ENCODE data around the gene TCP11L2. TPM values are rescaled to one million over a fixed set of nuclear protein-coding genes. Genes with fewer than 3 reads are reported as not detected.

The TCP11L2 gene
- total RNA-seq, 1 donor from 2014 or later = 7.8 TPM

GRCh38 chr12:106357549-106358395, 55.2 kb downstream of the TCP11L2 start, which contains the start of gene POLR3B:
Gene POLR3B, plus strand, starts transcription at chr12:106357748. Its CDS starts 132 bp downstream, at chr12:106357880.
- Histone ChIP-seq H3K9me3 (ENCODE audit: low read depth) (no peaks in the 10 kb centered on the region), H3K4me2 (peak within 1 kb of the TSS; percentile 85), H3F3A (ENCODE audit: low read depth) (no peaks in the 10 kb centered on the region), H3K4me1 (no peaks in the 10 kb centered on the region), H2AFZ (replicated peaks) (peak within 1 kb of the TSS; percentile 82), H4K20me1 (ENCODE audit: low read depth) (no peaks in the 10 kb centered on the region), H3K36me3 (no peaks in the 10 kb centered on the region), H3K4me3 (peak within 1 kb of the TSS; percentile 61), H3K79me2 (ENCODE audit: low read depth) (peaks cover 26% of the 10 kb centered on the region), H3K27me3 (no peaks in the 10 kb centered on the region), H3K9ac (peak within 1 kb of the TSS; percentile 16), H3K27ac (peak within 1 kb of the TSS; percentile 31)
- peak within 1 kb of the TSS; percentile 93 for H3K4me3 Mint-ChIP-seq
- peak within 1 kb of the TSS; percentile 80 for H3K27ac Mint-ChIP-seq
- peaks cover 9% of the 10 kb centered on the region for H3K27me3 Mint-ChIP-seq (ENCODE audit: insufficient read depth, low read depth)
- H3K36me3 Mint-ChIP-seq = peaks cover 1% of the 10 kb centered on the region
- no peaks in the 10 kb centered on the region for H3K9me3 Mint-ChIP-seq
- peak; percentile 97 for DNase-seq (ENCODE audit: low spot score)
- H3K4me1 Mint-ChIP-seq = peaks cover 16% of the 10 kb centered on the region
- TF ChIP-seq EZH2phosphoT487 (IDR thresholded peaks at IDR 0.05) = peak; percentile 55
- peak; percentile 86 for TF ChIP-seq CTCF (IDR thresholded peaks at IDR 0.05)
- peak; percentile 45 for TF ChIP-seq EZH2 (IDR thresholded peaks at IDR 0.05)

GRCh38 chr12:106358396-106359241, 56.1 kb downstream of the TCP11L2 start:
- H3F3A ChIP-seq (ENCODE audit: low read depth) = no peaks in the 10 kb centered on the region
- H3K4me2 ChIP-seq = peak overlapping the region; percentile 85
- no peaks in the 10 kb centered on the region for H4K20me1 ChIP-seq (ENCODE audit: low read depth)
- H3K4me3 Mint-ChIP-seq = peak overlapping the region; percentile 93
- DNase-seq (ENCODE audit: low spot score) = no peak
- peak overlapping the region; percentile 65 for H3K27ac Mint-ChIP-seq
- peak overlapping the region; percentile 16 for H3K9ac ChIP-seq
- H2AFZ ChIP-seq (replicated peaks) = peak overlapping the region; percentile 82
- no peaks in the 10 kb centered on the region for H3K27me3 ChIP-seq
- H3K36me3 ChIP-seq = no peaks in the 10 kb centered on the region
- H3K4me1 Mint-ChIP-seq = peaks cover 16% of the 10 kb centered on the region
- no peaks in the 10 kb centered on the region for H3K9me3 Mint-ChIP-seq
- H3K27me3 Mint-ChIP-seq (ENCODE audit: insufficient read depth, low read depth) = peaks cover 9% of the 10 kb centered on the region
- H3K4me3 ChIP-seq = peak overlapping the region; percentile 61
- TF ChIP-seq EZH2 (IDR thresholded peaks at IDR 0.05) (no peak), CTCF (IDR thresholded peaks at IDR 0.05) (no peak), EZH2phosphoT487 (IDR thresholded peaks at IDR 0.05) (no peak)
- H3K9me3 ChIP-seq (ENCODE audit: low read depth) = no peaks in the 10 kb centered on the region
- H3K4me1 ChIP-seq = no peaks in the 10 kb centered on the region
- H3K36me3 Mint-ChIP-seq = peaks cover 1% of the 10 kb centered on the region
- H3K27ac ChIP-seq = no peak overlapping the region
- H3K79me2 ChIP-seq (ENCODE audit: low read depth) = peaks cover 26% of the 10 kb centered on the region

- Mint-ChIP-seq H3K36me3 (peaks cover 1% of the 10 kb centered on the region), H3K27ac (no peak overlapping the region), H3K27me3 (ENCODE audit: insufficient read depth, low read depth) (peaks cover 9% of the 10 kb centered on the region), H3K9me3 (no peaks in the 10 kb centered on the region), H3K4me3 (no peak overlapping the region), H3K4me1 (peaks cover 16% of the 10 kb centered on the region)
- H3K4me2 ChIP-seq = no peak overlapping the region
- H3K36me3 ChIP-seq = no peaks in the 10 kb centered on the region
- H3F3A ChIP-seq (ENCODE audit: low read depth) = no peaks in the 10 kb centered on the region
- TF ChIP-seq EZH2 (IDR thresholded peaks at IDR 0.05) = no peak
- TF ChIP-seq EZH2phosphoT487 (IDR thresholded peaks at IDR 0.05) = no peak
- H3K9me3 ChIP-seq (ENCODE audit: low read depth) = no peaks in the 10 kb centered on the region
- H3K9ac ChIP-seq = no peak overlapping the region
- no peaks in the 10 kb centered on the region for H3K4me1 ChIP-seq
- no peaks in the 10 kb centered on the region for H4K20me1 ChIP-seq (ENCODE audit: low read depth)
- H3K79me2 ChIP-seq (ENCODE audit: low read depth) = peaks cover 26% of the 10 kb centered on the region
- H3K27ac ChIP-seq = no peak overlapping the region
- DNase-seq (ENCODE audit: low spot score) = no peak
- H3K4me3 ChIP-seq = no peak overlapping the region
- H2AFZ ChIP-seq (replicated peaks) = no peak overlapping the region
- H3K27me3 ChIP-seq = no peaks in the 10 kb centered on the region
Measured at GRCh38 chr12:106359646-106360399, 57.3 kb downstream of the TCP11L2 start.

Data from neural progenitor cell (in vitro differentiated cells).